Measurements from ENCODE around the gene EML4.

DNA sequence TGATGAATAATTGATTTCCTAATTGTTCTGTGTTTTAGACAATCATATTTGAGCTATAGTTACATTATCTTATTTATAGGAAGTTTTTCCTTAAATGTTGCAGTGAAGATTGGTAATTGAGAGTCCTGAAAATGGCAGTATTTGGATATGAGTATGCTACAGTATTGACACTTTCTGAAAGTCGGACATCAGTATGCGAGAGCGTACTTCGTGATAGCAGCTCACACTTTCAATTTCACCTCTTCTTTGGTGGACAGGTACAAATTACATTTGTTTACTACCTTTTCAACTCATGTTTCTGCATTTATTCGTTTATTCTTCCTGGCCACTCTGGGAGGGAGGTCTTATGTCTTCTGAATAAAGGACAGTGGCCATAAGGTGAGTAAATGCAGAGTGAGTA is 38.7 kb downstream of the EML4 start:
- no peak for TF ChIP-seq CTCF (IDR thresholded peaks at IDR 0.05 in 8 of 11, conservative IDR thresholded peaks at IDR 0.05 in 3 of 11)
- no peak for TF ChIP-seq POLR2A (IDR thresholded peaks at IDR 0.05)

All from spleen (tissue), 7 donors.